HepG2 (cell line): Measurements from ENCODE around the gene AJM1. TPM values are rescaled to one million over a fixed set of nuclear protein-coding genes. Genes with fewer than 3 reads are reported as not detected.

Experiments
- CTCF ChIP-seq: sonication (generic); formaldehyde crosslinking; IDR thresholded peaks from 2 replicates; pipeline ENCODE4 v1.5.0; 2020; ENCODE audit warnings: mild to moderate bottlenecking, missing genetic modification reagents, moderate library complexity
- HNRNPL ChIP-seq: fragments of 200-400 bp; formaldehyde crosslinking; IDR thresholded peaks from 2 replicates; pipeline ENCODE4 v1.6.1; 2017; ENCODE audit warnings: mild to moderate bottlenecking, low read depth, low read length
- HOXA9 ChIP-seq: sonication (generic); formaldehyde crosslinking; IDR thresholded peaks from 2 replicates; pipeline ENCODE4 v1.8.1; 2022; ENCODE audit warnings: missing genetic modification reagents, mild to moderate bottlenecking, moderate library complexity, borderline replicate concordance
- KDM5A ChIP-seq: fragments of 200-600 bp; sonication (generic); IDR thresholded peaks from 2 replicates; pipeline ENCODE4 v1.7.0; 2018; ENCODE audit warnings: antibody characterized with exemption, mild to moderate bottlenecking, low read length, borderline replicate concordance
- MEIS1 ChIP-seq: sonication (generic); formaldehyde crosslinking; IDR thresholded peaks from 2 replicates; pipeline ENCODE4 v1.9.0; 2021; ENCODE audit warnings: mild to moderate bottlenecking, missing genetic modification reagents, moderate library complexity, borderline replicate concordance
- NFIC ChIP-seq: IDR thresholded peaks from 2 replicates; pipeline ENCODE4 v1.6.1; 2012; ENCODE audit warnings: mild to moderate bottlenecking, low read length, inconsistent platforms
- RAD21 ChIP-seq: fragments of 450-650 bp; formaldehyde crosslinking; IDR thresholded peaks from 2 replicates; pipeline ENCODE4 v1.5.0; 2020; ENCODE audit warnings: mild to moderate bottlenecking
- SRSF4 ChIP-seq: fragments of 200-400 bp; formaldehyde crosslinking; IDR thresholded peaks from one replicate; pipeline ENCODE4 v1.6.1; 2018; ENCODE audit warnings: mild to moderate bottlenecking, low read depth, low read length, moderate library complexity; ENCODE audit not compliant: poor library complexity, severe bottlenecking
- ZBTB1 ChIP-seq: sonication (generic); formaldehyde crosslinking; IDR thresholded peaks from 2 replicates; pipeline ENCODE4 v1.4.0; 2020; ENCODE audit warnings: missing genetic modification reagents, borderline replicate concordance
- ZBTB21 ChIP-seq: sonication (generic); formaldehyde crosslinking; IDR thresholded peaks from 2 replicates; pipeline ENCODE4 v1.4.0; 2020; ENCODE audit warnings: missing genetic modification reagents
- ZBTB39 ChIP-seq: sonication (generic); formaldehyde crosslinking; IDR thresholded peaks from 2 replicates; pipeline ENCODE4 v1.5.0; 2020; ENCODE audit warnings: missing genetic modification reagents
- ZFP90 ChIP-seq: sonication (generic); formaldehyde crosslinking; IDR thresholded peaks from 2 replicates; pipeline ENCODE4 v1.8.0; 2022; ENCODE audit warnings: missing genetic modification reagents, mild to moderate bottlenecking, inconsistent platforms, borderline replicate concordance
- ZNF260 ChIP-seq: sonication (generic); formaldehyde crosslinking; IDR thresholded peaks from 2 replicates; pipeline ENCODE4 v1.4.0; 2020; ENCODE audit warnings: missing genetic modification reagents, low read depth, mild to moderate bottlenecking, borderline replicate concordance
- ZNF562 ChIP-seq: sonication (generic); formaldehyde crosslinking; IDR thresholded peaks from 2 replicates; pipeline ENCODE4 v1.8.0; 2022; ENCODE audit warnings: missing genetic modification reagents, borderline replicate concordance
- ZNF737 ChIP-seq: sonication (generic); formaldehyde crosslinking; IDR thresholded peaks from 2 replicates; pipeline ENCODE4 v1.5.0; 2020; ENCODE audit warnings: missing genetic modification reagents, mild to moderate bottlenecking, borderline replicate concordance
- ZNF747 ChIP-seq: sonication (generic); formaldehyde crosslinking; IDR thresholded peaks from 2 replicates; pipeline ENCODE4 v1.8.1; 2023; ENCODE audit warnings: missing genetic modification reagents, mild to moderate bottlenecking, borderline replicate concordance
- ZXDC ChIP-seq: sonication (generic); formaldehyde crosslinking; IDR thresholded peaks from 2 replicates; pipeline ENCODE4 v1.5.0; 2020; ENCODE audit warnings: mild to moderate bottlenecking, missing genetic modification reagents
- polyA plus RNA-seq, 8 experiments: library from polyadenylated mRNA; depleted of rRNA in 3 of 8; stranded (reverse) in 7 of 8; unstranded in 1 of 8; fragments of >200 nt; fragmentation: Illumina TruSeq in 4 of 8; extraction: Trizol in 4 of 8; gene quantifications; 2 replicates each; pipeline versions ENCODE4 v1.2.1 to v1.2.3, GENCODE V29; 2011 to 2016; ENCODE audit warnings: low read depth in 4 of 8, missing spikeins in 1 of 8, mixed read lengths in 1 of 8; ENCODE audit not compliant: insufficient read depth in 1 of 8
- total RNA-seq, 5 experiments: library from RNA; depleted of rRNA; stranded (reverse); fragments of >200 nt; fragmentation: Illumina TruSeq; extraction: Trizol; gene quantifications; 2 replicates each; pipeline ENCODE4 v1.2.3, GENCODE V29; 2016; ENCODE audit warnings: low read depth in 1 of 5

Gene AJM1
- total and polyA plus RNA-seq, 2 of the 13 experiments (the other 11 are each of a cell fraction or from before 2014, with no cell fraction given): 1.1 to 1.2 TPM

- TF ChIP-seq MEIS1 (CRISPR knock-in tag): no peak
- TF ChIP-seq CTCF: peak; percentile 18; the same call in 1 of the 2 replicates
- TF ChIP-seq ZXDC (CRISPR knock-in tag): 0 out of 2 replicates have a peak, but pooled peaks have one; percentile 7
- TF ChIP-seq HOXA9 (CRISPR knock-in tag): 0 out of 2 replicates have a peak, but pooled peaks have one; percentile 71
- no peak for TF ChIP-seq ZNF260 (CRISPR knock-in tag)
- TF ChIP-seq ZNF747 (CRISPR knock-in tag): peak; percentile 80
- no peak for TF ChIP-seq ZNF562 (CRISPR knock-in tag)
- no peak for TF ChIP-seq ZNF737 (CRISPR knock-in tag)
- TF ChIP-seq ZBTB21: no peak
- 0 out of 2 replicates have a peak, but pooled peaks have one; percentile 16 for TF ChIP-seq HNRNPL
- peak; percentile 18; the same call in 1 of the 2 replicates for TF ChIP-seq KDM5A
- no peak for TF ChIP-seq ZBTB1 (CRISPR knock-in tag)
- TF ChIP-seq NFIC: no peak
- 0 out of 2 replicates have a peak, but pooled peaks have one; percentile 41 for TF ChIP-seq RAD21 (CRISPR knock-in tag)
- no peak for TF ChIP-seq SRSF4
- 0 out of 2 replicates have a peak, but pooled peaks have one; percentile 20 for TF ChIP-seq ZFP90 (CRISPR knock-in tag)
- no peak for TF ChIP-seq ZBTB39 (CRISPR knock-in tag)
Observed at GRCh38 chr9:136847826-136848392, 5.6 kb downstream of the AJM1 start (continued).
